Stimulated activated CD8-positive, alpha-beta memory T cell treated with anti-CD3 and anti-CD28 coated beads, Interleukin-2, amount 100 ng/mL, for 48 hours (primary cell): Measurements from ENCODE around the gene NCKIPSD.
A peak's percentile ranks its signal among the peaks of the same experiment; 100 is the strongest.

Experiments used
- DNase-seq, 2 donors: peaks; one replicate each; pipeline ENCODE4 v3.0.0-alpha.2; 2020; ENCODE audit warnings: low read depth in 2 of 2

Gene NCKIPSD

GRCh38 chr3:48647714-48648113, 38.0 kb downstream of the NCKIPSD start:
- no peak for DNase-seq

GRCh38 chr3:48644898-48645760, 40.6 kb downstream of the NCKIPSD start:
- no peak for DNase-seq

GRCh38 chr3:48642605-48643004, 43.1 kb downstream of the NCKIPSD start:
- DNase-seq: no peak

DNA sequence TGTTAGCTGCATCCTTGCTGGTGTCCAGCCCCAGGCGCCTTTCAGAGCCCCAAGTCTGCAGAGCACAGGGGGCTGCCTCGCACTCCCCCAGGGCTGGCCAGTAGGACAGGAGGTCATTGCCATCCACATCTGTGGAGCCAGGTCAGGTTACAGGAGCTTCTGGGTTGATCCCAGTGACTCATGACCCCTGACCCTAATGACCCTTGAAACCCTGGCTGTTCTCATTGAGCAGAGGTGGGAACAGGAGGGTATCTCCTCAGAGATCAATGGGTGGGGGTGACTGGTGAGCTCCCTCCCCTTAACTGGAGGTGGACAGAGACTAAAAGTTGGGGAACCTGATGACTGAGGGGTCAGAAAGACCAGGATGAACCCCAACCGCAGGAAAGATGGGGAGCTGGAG, 44.3 kb downstream of the NCKIPSD start:
- no peak for DNase-seq

DNA sequence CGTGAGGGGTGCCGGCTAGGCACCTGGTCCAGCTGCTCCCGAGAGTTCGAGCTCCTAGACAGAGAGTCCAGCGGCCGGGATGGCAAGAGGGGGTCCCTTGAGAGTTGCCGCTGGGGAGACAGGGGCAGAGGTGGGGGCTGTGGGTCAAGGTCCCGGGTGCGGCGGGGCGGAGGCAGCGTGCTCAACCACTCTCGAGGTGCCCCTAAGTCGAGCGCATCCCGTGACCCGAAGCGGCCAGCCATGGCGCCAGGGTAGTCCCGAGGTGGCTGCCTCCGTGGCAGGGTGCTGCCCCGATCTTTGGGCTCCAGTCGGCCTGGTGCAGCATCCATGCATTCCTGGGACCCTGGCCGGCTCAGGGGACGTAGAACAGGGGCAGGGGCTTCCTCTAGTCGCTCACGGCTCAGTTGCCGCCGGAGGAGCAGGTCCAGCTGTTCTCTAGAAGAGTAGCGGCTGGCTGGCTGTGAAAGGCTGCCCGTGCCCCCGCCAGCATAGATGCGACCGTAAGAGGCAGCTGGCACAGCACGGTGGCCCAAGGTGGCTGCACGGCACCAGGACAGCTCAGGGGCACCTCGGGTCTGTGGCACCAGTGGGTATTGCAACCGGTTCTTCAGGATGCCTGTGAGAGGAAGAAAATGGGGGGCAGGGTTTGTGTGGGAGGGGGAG, 45.6 kb downstream of the NCKIPSD start:
- DNase-seq: no peak

DNA sequence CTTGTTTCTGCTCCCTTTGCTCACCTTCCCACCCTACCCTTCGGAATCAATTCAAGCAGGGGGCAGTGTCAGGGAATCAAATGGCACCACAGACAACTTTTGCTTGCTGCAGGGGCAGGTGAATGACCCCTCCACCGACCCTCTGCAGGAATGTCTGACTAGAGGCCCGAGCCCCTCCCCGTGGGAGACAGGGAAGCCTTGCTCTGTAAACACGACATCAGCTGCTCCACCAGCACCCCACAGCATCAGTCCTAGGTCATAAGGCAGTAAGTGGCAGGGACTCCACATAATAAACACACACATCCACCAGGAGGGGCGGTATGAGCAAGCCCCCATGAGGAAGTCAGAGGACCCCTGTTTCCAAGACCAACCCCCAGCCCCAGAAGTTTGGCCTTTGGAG, 48.4 kb downstream of the NCKIPSD start:
- DNase-seq: no peak

GRCh38 chr3:48636149-48636655, 49.5 kb downstream of the NCKIPSD start:
- no peak for DNase-seq

- peak; percentile 93 to 95 for DNase-seq
Observed at GRCh38 chr3:48635222-48636021, 50.3 kb downstream of the NCKIPSD start, which contains the start of gene SLC26A6. TSS of gene SLC26A6 (minus strand) at chr3:48635461. CDS start at chr3:48635393, 68 bp downstream.

DNA sequence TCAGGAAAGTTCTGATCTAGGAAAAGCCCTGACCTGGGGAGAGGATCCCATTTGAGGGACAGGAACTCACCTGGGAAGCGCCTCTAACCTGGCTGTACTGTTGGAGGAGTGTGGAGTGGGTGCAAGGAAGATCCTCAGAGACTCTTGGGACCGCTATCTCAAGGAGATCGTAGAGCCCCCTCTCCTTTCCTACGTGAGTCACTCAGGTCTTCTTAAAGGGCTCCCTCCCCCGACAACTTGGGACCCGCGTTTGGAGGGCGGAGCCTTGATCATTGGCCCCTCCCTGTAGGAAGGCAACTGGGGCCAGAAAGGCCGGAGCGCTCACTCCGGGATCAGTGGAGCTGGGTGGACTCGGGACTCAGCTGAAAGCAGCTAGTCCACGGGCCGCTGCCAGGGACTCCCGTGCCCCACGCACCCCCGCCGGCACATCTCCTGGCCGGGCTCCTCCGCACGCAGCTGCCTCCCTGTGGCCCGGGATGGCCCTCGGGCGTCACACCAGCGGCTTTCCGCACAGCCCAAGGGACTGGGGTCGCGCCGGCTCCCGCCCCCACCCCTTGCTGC, 51.0 kb downstream of the NCKIPSD start:
- DNase-seq: peak; percentile 34 to 59

- no peak for DNase-seq
Observed at GRCh38 chr3:48633743-48634142, 52.0 kb downstream of the NCKIPSD start.

DNA sequence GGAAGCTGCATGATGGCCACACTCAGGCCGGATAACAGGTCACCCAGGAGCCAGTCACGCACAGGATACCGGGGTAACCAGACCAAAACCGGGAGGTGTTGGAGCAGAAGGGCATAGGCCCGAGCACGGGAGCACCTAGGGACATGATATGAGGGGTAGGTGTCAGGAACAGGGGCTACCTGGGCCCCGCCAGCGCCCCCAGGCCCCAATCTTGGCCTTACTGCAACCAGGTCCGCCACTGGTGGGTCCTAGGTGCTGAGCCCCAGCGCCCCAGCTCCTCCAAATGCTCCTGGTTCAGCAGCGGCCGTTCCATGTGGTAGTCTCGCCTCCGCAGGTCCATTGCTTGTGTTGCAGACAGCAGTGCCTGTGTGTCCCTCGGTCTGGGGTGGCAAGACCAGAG, 52.5 kb downstream of the NCKIPSD start:
- no peak for DNase-seq

GRCh38 chr3:48631516-48632448, 53.9 kb downstream of the NCKIPSD start:
- DNase-seq: no peak

DNA sequence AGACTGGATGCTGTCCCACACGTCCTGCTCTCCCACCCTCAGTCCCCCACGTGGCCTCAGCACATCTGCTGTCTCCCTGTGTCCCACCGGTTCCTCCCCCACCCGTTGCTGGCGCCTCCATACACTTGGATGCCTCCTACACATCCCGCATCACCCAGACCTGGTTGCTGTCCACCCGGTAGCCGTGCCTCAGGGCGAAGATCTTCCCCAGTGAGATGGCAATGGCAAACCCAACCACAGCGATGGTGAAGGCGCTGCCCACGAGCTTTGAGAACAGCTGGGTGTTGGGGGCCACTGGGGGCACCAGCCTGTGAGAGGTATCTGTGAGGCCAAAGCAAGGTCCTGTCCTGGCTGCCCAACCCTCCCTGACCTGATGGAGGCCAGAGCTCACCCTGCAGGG, 54.9 kb downstream of the NCKIPSD start:
- no peak for DNase-seq

- DNase-seq: no peak
Observed at GRCh38 chr3:48630407-48630806, 55.3 kb downstream of the NCKIPSD start.

DNA sequence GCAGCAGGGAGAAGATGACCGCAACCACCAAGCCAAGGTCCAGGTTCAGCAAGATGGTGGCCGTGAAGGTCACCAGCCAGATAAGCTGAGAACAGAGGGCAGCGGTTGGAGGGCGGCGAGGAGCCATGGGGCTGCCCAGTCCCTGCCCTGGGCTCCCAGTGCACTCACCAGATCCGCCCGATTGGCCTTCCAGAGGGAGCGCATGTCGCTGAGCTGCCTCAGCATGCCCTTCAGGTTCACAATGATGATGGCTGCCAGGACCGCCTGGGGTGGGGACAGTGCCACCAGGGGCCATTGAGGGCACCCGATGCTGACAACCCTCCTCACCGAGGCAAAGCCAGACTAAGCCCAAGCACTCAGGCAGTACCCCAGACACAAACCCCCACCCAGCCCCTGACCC, 55.8 kb downstream of the NCKIPSD start:
- no peak for DNase-seq

DNA sequence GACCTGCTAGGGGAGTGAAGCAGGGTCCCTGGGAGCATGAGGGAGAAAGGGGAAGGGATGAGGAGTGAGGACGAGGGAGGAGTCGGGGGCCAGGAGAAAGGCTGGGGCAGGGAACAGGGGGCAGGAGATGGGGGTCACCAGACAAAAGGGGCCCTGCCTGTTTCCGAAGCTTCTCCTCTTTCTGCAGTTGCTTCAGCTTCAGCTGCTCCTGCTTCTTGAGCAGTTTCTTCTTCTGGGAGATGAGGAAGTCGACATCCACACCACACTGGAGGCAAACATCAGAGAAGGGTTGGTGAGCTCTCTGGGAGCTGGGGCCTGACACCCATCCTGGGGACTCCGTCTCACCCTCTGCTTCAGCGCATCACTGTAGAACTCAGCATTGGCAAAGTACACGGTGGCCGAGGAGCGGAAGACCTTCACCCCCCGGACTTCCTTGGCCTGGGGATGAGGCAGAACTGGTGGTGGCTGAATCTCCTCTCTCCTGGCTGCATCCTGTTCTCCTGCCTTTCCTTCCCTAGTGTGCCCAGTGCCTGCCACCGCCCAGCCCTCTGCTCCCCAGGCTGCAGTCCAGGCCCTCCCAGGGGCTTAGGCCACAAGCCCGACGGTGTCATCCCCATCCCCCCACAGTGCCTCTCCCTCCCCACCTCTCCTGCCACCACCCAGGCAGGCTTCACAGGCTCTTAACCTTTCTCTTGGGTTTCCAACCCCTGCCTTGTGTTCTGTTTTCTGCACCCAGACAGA, 57.3 kb downstream of the NCKIPSD start:
- DNase-seq: no peak

DNA sequence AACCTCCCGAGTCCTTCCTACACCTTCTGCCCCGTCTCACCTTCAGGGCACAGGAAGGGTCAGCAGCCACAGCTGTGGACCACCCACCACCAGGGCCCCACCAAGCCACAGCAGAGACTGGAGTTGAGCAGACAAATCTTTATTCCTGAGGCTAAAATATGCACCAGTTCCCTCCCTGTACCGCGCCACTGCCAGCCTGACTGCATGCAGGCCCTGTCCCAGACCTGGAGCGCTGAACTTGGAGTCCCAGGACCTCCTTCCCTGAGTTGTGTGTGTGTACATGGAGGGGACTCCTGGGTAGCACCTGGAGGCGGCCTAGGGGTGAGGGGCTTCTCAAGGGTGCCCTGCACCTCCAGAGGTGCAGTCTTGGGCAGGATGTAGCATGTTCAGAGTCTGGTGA, 60.1 kb downstream of the NCKIPSD start:
- no peak for DNase-seq

DNA sequence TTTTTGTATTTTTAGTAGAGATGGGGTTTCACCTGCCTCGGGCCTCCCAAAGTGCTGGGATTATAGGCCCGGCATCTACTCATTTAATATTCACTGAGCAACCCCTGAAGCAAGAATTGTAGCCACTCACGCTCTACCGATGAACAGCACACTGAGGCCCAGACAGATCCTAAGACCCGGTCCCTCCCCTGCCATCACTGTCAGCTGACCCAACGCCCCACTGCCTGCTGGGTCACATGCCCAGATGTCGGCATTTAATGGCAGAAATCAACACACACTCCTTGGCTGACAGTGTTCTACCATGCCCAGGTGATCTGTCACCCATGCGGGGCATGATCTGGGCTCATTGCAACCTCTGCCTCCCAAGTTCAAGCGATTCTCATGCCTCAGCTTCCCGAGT, 60.9 kb downstream of the NCKIPSD start:
- no peak for DNase-seq

DNA sequence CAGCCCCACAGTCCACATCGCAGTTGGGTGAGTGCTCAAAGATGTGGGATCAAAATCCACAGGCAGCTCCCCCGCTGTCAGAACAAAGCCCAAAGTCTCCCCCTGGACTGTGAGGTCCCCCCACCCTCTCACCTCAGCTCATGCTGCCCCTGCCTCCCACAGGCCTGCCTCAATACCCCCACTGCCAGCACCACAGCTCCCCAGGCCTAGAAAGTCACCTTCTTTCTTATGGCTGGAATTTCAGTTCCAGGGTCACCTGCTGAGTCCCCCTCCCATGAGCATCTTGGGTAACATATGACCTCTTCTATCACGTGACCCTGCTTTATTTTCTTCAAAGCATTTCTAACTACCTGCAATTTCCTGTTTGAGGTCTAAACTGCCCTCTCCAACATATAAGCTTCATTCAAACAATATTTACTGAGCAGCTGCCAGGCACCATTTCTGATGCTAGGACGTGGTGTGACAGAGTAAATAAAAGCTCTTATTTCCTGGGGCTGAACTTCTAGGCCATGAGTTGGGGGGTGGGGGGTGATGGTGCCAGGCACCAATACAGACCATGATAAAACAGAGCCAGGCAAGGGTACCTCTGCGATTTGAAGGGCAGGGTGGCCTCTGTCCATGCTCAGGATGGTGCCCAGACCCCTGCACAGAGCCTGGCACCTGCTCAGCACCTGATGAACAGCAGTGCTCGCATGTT, 61.7 kb downstream of the NCKIPSD start:
- DNase-seq: no peak
